Stimulated activated naive CD8-positive, alpha-beta T cell treated with anti-CD3 and anti-CD28 coated beads, Interleukin-15, amount 100 ng/mL, for 72 hours (primary cell): ENCODE measurements around the gene TSNAXIP1.

Source experiments
- ATAC-seq: fragments of 150-1000 bp; cut with Tn5 transposase; 2 replicates; pipeline ENCODE4 v1.10.0; 2021; ENCODE audit warnings: mild to moderate bottlenecking, moderate library complexity
- DNase-seq, 2 donors: peaks; one replicate each; pipeline ENCODE4 v3.0.0; 2021 to 2022
- H3K27ac Mint-ChIP-seq, 2 donors: one replicate each; pipeline ENCODE4 v1.8.0; 2022; ENCODE audit warnings: mild to moderate bottlenecking in 2 of 2, mixed read lengths in 2 of 2, moderate library complexity in 2 of 2
- H3K27me3 Mint-ChIP-seq: one replicate; pipeline ENCODE4 v1.8.0; 2022; ENCODE audit warnings: mixed read lengths
- H3K4me1 Mint-ChIP-seq: one replicate; pipeline ENCODE4 v1.8.0; 2022; ENCODE audit warnings: mild to moderate bottlenecking, mixed read lengths
- H3K4me3 Mint-ChIP-seq, 2 donors: one replicate each; pipeline ENCODE4 v1.8.0; 2022; ENCODE audit warnings: mild to moderate bottlenecking in 2 of 2, mixed read lengths in 2 of 2, moderate library complexity in 1 of 2
- H3K9me3 Mint-ChIP-seq, 2 donors: one replicate each; pipeline ENCODE4 v1.8.0; 2022; ENCODE audit warnings: mixed read lengths in 2 of 2

TSNAXIP1 gene

DNA sequence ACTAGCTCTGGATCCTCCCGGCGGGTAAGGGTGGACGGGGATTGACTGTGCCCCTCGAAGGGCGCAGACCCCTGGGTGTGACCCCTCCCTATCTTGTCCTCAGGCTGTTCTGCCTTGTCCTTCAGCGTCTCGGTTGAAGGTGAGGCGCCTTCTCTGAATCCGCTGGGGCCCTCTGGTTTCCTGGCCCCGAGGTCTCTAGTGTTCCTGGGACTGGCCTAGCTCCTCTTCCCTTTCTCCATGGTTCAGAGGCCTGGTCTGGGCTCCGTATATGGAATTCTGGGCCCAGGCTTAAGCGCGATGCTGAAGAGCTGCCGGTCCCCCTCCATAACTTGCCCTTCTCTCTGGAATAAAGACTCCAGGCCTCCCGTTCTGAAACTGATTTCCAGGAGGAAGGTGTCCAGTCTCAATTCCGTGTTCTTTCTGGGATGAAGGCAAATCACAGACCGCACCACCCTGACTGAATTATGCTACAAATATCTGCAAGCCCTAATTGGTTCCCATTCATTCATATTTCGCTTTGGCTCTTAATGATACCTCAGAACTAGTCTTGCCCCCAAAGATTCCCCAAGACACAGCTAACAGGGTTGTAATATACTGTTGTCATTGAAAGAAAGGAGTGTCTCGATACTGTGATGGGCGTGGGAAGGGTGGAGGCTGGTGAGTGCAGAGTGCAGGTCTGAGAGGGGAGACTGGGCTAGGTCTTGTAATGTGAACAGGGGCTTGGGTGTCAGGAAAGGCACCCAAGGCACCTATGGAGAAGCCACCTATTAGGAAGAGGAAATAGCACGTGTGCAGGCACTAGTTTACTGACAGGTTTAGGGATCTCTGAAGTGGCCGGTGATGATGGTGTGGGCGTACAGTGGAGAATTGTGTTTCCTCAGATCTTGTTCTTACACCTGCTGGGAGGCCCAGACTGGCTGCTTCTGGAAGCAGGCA is 67.0 kb downstream of the TSNAXIP1 start:
- Mint-ChIP-seq H3K4me1 (peaks cover 36% of the 10 kb centered on the region), H3K4me3 (peak overlapping the region; percentile 76 to 94), H3K9me3 (no peaks in the 10 kb centered on the region), H3K27me3 (no peaks in the 10 kb centered on the region), H3K27ac (peak overlapping the region; percentile 96)
- no peak for DNase-seq
- ATAC-seq = peak; percentile 26

DNA sequence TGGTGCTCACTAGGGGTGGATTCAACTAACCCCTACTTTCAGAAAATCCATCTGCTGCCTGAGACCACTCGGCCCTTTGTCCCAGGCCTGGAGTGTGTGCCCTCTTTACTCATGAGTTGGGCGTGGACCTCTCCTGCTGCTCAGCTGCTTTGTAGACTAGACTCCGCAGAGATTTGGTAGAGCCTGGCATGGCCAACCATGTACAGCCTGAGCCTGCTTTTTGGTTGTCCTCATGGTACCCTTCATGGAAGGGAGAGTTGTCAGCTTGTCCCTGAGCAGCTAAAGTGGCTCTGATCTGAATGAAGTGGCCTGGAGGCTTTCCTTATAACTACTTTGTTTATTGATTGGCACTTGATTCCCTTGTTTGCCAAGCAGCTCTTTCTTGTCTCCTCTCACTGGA is 67.7 kb downstream of the TSNAXIP1 start:
- Mint-ChIP-seq H3K9me3 (no peaks in the 10 kb centered on the region), H3K4me1 (peaks cover 36% of the 10 kb centered on the region), H3K4me3 (peak overlapping the region; percentile 76 to 94), H3K27me3 (no peaks in the 10 kb centered on the region), H3K27ac (peak overlapping the region; percentile 75 to 96)
- ATAC-seq (no peak), DNase-seq (no peak)

DNA sequence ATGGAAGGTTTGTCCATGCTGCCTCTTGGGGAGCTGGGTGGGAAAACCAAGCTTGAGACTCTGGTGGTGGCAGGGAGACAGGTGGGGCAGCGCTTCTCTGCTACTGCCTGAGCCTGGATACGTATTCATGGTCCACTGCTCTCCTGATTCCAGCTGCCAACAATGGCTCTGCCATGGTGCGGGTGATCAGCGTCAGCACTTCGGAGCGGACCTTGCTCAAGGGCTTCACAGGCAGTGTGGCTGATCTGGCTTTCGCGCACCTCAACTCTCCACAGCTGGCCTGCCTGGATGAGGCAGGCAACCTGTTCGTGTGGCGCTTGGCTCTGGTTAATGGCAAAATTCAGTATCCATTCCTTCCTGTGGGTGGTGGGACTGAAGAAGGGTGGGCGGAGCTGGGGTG is 70.4 kb downstream of the TSNAXIP1 start:
- peaks cover 36% of the 10 kb centered on the region for H3K4me1 Mint-ChIP-seq
- no peaks in the 10 kb centered on the region for H3K9me3 Mint-ChIP-seq
- ATAC-seq = no peak
- no peak overlapping the region for H3K4me3 Mint-ChIP-seq
- H3K27me3 Mint-ChIP-seq = no peaks in the 10 kb centered on the region
- no peak for DNase-seq
- peak overlapping the region in 1 of 2 donors; percentile 20 for H3K27ac Mint-ChIP-seq
